HCT116 (cell line): ENCODE results near the gene CTBP2. TPM values are rescaled to one million over a fixed set of nuclear protein-coding genes. Genes with fewer than 3 reads are reported as not detected.

Experiments
- ATAC-seq: fragments of 200-7000 bp; cut with Tn5 transposase; 2 replicates; pipeline ENCODE4 v1.9.1; 2020; ENCODE audit warnings: mild to moderate bottlenecking, moderate library complexity
- BruUV-seq: library from RNA; stranded (reverse); fragments of 400-500 nt; replicated peaks from 2 replicates; lab custom pipeline; 2021; lab: Mats Ljungman, UMichigan
- CTCF ChIA-PET: fragments of 300-600 bp; sonication (Branson Sonifier 250); formaldehyde crosslinking; loops from one replicate; lab custom pipeline; 2021; ENCODE audit warnings: antibody characterized with exemption; lab: Charles Lee
- POLR2A ChIA-PET: fragments of 300-600, 350-600 bp; sonication (Branson Sonifier 250); formaldehyde crosslinking; loops from one replicate; lab custom pipeline; 2021; ENCODE audit warnings: antibody characterized with exemption; lab: Charles Lee
- RAD21 ChIA-PET, 2 experiments: fragments of 300-600 bp; sonication (Branson Sonifier 250); formaldehyde crosslinking; loops; one replicate each; lab custom pipeline; 2023; ENCODE audit warnings: low total read pairs in 2 of 2; ENCODE audit not compliant: uncharacterized antibody in 2 of 2, unreplicated experiment in 2 of 2, low non-redundant PET in 1 of 2; lab: Charles Lee
- DNase-seq: peaks from one replicate; pipeline ENCODE4 v3.0.0-alpha.2; 2010; ENCODE audit warnings: low read depth, low spot score
- H2AFZ ChIP-seq: fragments of 200-600 bp; shearing (Covaris generic), sonication (generic); 2 replicates; pipeline ENCODE4 v1.6.1; 2017; ENCODE audit warnings: low read depth, mixed run types, mixed read lengths, antibody characterized with exemption, low read length; ENCODE audit not compliant: poor library complexity, severe bottlenecking
- H3K27ac ChIP-seq: 2 replicates; pipeline ENCODE4 v1.5.1; 2012; ENCODE audit warnings: low read depth, low read length
- H3K27me3 ChIP-seq: fragments of 200-600 bp; sonication (generic); 2 replicates; pipeline ENCODE4 v1.6.1; 2016; ENCODE audit warnings: mixed run types, low read length, mixed read lengths; ENCODE audit not compliant: insufficient read depth
- H3K36me3 ChIP-seq, 2 experiments: fragments of 200-500 bp in 1 of 2; fragments of 200-600 bp in 1 of 2; sonication (Bioruptor generic) in 1 of 2; sonication (generic) in 1 of 2; 2 replicates each; pipeline versions ENCODE4 v1.5.1 to v1.6.1; 2014 to 2016; ENCODE audit warnings: low read length in 2 of 2, inconsistent platforms in 1 of 2, mixed read lengths in 1 of 2, mixed run types in 1 of 2; ENCODE audit not compliant: insufficient read depth in 2 of 2, control insufficient read depth in 1 of 2
- H3K4me1 ChIP-seq, 2 experiments: fragments of 200-600 bp in 1 of 2; sonication (generic) in 1 of 2; 2 replicates each; pipeline versions ENCODE4 v1.5.1 to v1.6.1; 2012 to 2017; ENCODE audit warnings: low read length in 2 of 2, inconsistent platforms in 1 of 2, mild to moderate bottlenecking in 1 of 2, mixed read lengths in 1 of 2, mixed run types in 1 of 2, moderate library complexity in 1 of 2; ENCODE audit not compliant: insufficient read depth in 2 of 2, control insufficient read depth in 1 of 2
- H3K4me2 ChIP-seq: fragments of 200-600 bp; sonication (generic); 2 replicates; pipeline ENCODE4 v1.6.1; 2017; ENCODE audit warnings: mixed run types, low read length, mixed read lengths
- H3K4me3 ChIP-seq, 2 experiments: fragments of 200-600 bp in 1 of 2; sonication (generic) in 1 of 2; replicated peaks in 1 of 2; 2 replicates each; pipeline ENCODE4 v1.5.1; 2011 to 2016; ENCODE audit warnings: low read length in 2 of 2, control low read depth in 1 of 2, low read depth in 1 of 2, mild to moderate bottlenecking in 1 of 2, mixed read lengths in 1 of 2, mixed run types in 1 of 2
- H3K79me2 ChIP-seq: fragments of 200-600 bp; sonication (generic); 2 replicates; pipeline ENCODE4 v1.6.1; 2017; ENCODE audit warnings: mild to moderate bottlenecking, mixed run types, low read length, moderate library complexity, mixed read lengths; ENCODE audit not compliant: insufficient read depth
- H3K9ac ChIP-seq: fragments of 200-600 bp; sonication (generic); 2 replicates; pipeline ENCODE4 v1.6.1; 2016; ENCODE audit warnings: low read length, mixed read lengths
- H3K9me2 ChIP-seq: fragments of 200-600 bp; sonication (generic), shearing (Covaris generic); 2 replicates; pipeline ENCODE4 v1.6.1; 2017; ENCODE audit warnings: mixed run types, mild to moderate bottlenecking, moderate library complexity; ENCODE audit not compliant: insufficient read depth
- H3K9me3 ChIP-seq, 2 experiments: fragments of 200-500 bp in 1 of 2; fragments of 200-600 bp in 1 of 2; sonication (Bioruptor generic) in 1 of 2; sonication (generic) in 1 of 2; 2 replicates each; pipeline ENCODE4 v1.6.1; 2014 to 2017; ENCODE audit warnings: low read length in 2 of 2, mixed read lengths in 2 of 2, inconsistent platforms in 1 of 2, low read depth in 1 of 2, mild to moderate bottlenecking in 1 of 2, mixed run types in 1 of 2, moderate library complexity in 1 of 2; ENCODE audit not compliant: control insufficient read depth in 1 of 2, insufficient read depth in 1 of 2
- H4K20me1 ChIP-seq: fragments of 200-600 bp; sonication (generic), shearing (Covaris generic); 2 replicates; pipeline ENCODE4 v1.6.1; 2017; ENCODE audit warnings: mixed run types, mild to moderate bottlenecking, moderate library complexity; ENCODE audit not compliant: insufficient read depth
- CTCF ChIP-seq, 3 experiments: fragments of 200-600 bp in 1 of 3; sonication (generic) in 1 of 3; IDR thresholded peaks in 2 of 3; conservative IDR thresholded peaks in 1 of 3; 2 replicates each; pipeline ENCODE4 v1.5.1; 2012 to 2017; ENCODE audit warnings: low read depth in 2 of 3, low read length in 2 of 3, antibody characterized with exemption in 1 of 3, borderline replicate concordance in 1 of 3, control low read depth in 1 of 3, mild to moderate bottlenecking in 1 of 3, mixed read lengths in 1 of 3, mixed run types in 1 of 3, moderate library complexity in 1 of 3; ENCODE audit not compliant: insufficient read depth in 1 of 3
- EZH2 ChIP-seq: fragments of 200-600 bp; sonication (generic); IDR thresholded peaks from 2 replicates; pipeline ENCODE4 v1.6.1; 2017; ENCODE audit warnings: antibody characterized with exemption, mixed run types
- FOSL1 ChIP-seq: IDR thresholded peaks from 2 replicates; pipeline ENCODE4 v1.6.1; 2012; ENCODE audit warnings: low read depth
- JUND ChIP-seq: IDR thresholded peaks from 2 replicates; pipeline ENCODE4 v1.6.1; 2012
- POLR2AphosphoS5 ChIP-seq: IDR thresholded peaks from 2 replicates; pipeline ENCODE4 v1.6.1; 2011; ENCODE audit warnings: mild to moderate bottlenecking, low read depth, low read length, moderate library complexity
- RAD21 ChIP-seq: IDR thresholded peaks from 2 replicates; pipeline ENCODE4 v1.6.1; 2012; ENCODE audit warnings: low read depth, mild to moderate bottlenecking
- SP1 ChIP-seq: IDR thresholded peaks from 2 replicates; pipeline ENCODE4 v1.6.1; 2012; ENCODE audit warnings: low read depth
- SRF ChIP-seq: IDR thresholded peaks from 2 replicates; pipeline ENCODE4 v1.6.1; 2012; ENCODE audit warnings: low read depth
- ZBTB33 ChIP-seq: IDR thresholded peaks from 2 replicates; pipeline ENCODE4 v1.6.1; 2011; ENCODE audit warnings: mild to moderate bottlenecking, low read length, moderate library complexity; ENCODE audit not compliant: insufficient replicate concordance; ENCODE audit errors: extremely low read depth
- intact Hi-C: fragments of 100-400 bp; cut with micrococcal nuclease; formaldehyde crosslinking; loops from 2 replicates; pipeline ENCODE4 v1.10.0; 2022
- total RNA-seq: library from RNA; stranded (reverse); gene quantifications from one replicate; pipeline ENCODE4 v1.2.1, GENCODE V29; 2021; ENCODE audit not compliant: unreplicated experiment
- TF ChIP-seq, protein P1 (sequence below): IDR thresholded peaks from 2 replicates; pipeline ENCODE4 v1.6.1; 2012; ENCODE audit warnings: low read depth

The CTBP2 gene
- total RNA-seq, 1 experiment from 2014 or later = 144 TPM

DNA sequence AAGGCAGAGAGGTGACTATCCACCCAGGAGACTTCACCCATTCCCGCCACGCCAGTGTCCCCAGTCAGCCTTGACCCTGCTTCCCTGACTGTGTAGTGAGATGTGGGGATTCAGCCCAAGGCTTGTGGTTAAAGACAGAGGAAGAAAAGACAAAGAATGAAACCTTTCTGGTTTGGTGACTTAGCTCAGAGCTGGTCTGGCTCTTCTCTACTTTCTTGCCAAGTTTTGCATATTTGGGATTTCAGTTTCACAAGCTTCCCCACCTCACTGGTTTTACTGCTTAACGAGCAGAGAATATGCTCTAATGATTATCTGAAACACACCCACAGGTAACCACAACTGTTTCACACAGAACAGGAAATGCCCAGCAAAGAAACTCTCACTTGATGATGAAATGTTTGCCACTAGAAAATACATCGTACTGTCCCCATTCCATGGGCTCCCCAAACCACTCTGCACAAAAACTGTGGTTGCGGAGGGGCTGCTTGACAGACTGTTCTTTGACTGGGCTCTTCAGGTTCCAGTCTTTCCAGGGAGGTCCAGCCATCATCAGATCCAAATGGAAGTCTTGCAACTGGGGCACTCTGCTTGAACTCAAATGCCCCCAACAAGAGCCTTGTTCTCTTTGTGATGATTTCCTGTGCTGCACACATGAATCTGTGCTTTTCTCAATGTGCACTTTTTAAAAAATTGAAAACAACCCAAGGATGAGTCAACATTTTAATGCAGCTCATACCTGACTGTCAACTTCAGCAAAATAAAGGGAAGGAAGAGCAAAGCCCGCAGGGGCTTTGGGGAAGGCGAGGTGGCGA is 95.5 kb downstream of the CTBP2 start (continued):
- no peak for TF ChIP-seq CTCF (IDR thresholded peaks at IDR 0.05 in 2 of 3, conservative IDR thresholded peaks at IDR 0.05 in 1 of 3; ENCODE audit: borderline replicate concordance in 1 of 3, insufficient read depth in 1 of 3, low read depth in 2 of 3, low read length in 2 of 3)
- TF ChIP-seq SP1 = peak; percentile 97

GRCh38 chr10:125063256-125063925 is 97.0 kb downstream of the CTBP2 start:
- Histone ChIP-seq H3K27me3 (no peaks in the 10 kb centered on the region), H3K79me2 (peaks cover 93% of the 10 kb centered on the region), H3K9ac (no peak overlapping the region), H3K4me1 (peaks cover 49 to 72% of the 10 kb centered on the region in 2 experiments), H3K27ac (no peak overlapping the region), H4K20me1 (peaks cover 8% of the 10 kb centered on the region; the same call in 1 of the 2 replicates), H3K9me2 (no peaks in the 10 kb centered on the region), H3K4me3 (no peak overlapping the region), H3K36me3 (no peaks in the 10 kb centered on the region; a peak in 2 of 4 replicates), H3K4me2 (no peak overlapping the region), H3K9me3 (no peaks in the 10 kb centered on the region), H2AFZ (no peak overlapping the region)
- ChIA-PET POLR2A (interaction anchor here (0.7 kb wide), 1 partner anchor 60 kb away, joined by 4 read pairs; no protein-coding TSS in a partner anchor), CTCF (interaction anchor here (1.2 to 4.5 kb wide), 2 partner anchors 13 to 17 kb away, joined by 3 to 67 read pairs; no protein-coding TSS in a partner anchor), RAD21 (interaction anchor here in 1 of 2 experiments (0.7 kb wide), 1 partner anchor 18 kb away, joined by 3 read pairs; no protein-coding TSS in a partner anchor)
- no TSS peak for BruUV-seq
- DNase-seq (no peak), ATAC-seq (no peak)
- intact Hi-C loops = loop anchor here (5.0 kb wide), 3 partner anchors 59 to 531 kb away; no protein-coding TSS in a partner anchor
- TF ChIP-seq EZH2 (no peak), FOSL1 (no peak), JUND (no peak), SRF (no peak), RAD21 (no peak), CTCF (IDR thresholded peaks at IDR 0.05 in 2 of 3, conservative IDR thresholded peaks at IDR 0.05 in 1 of 3; ENCODE audit: borderline replicate concordance in 1 of 3, insufficient read depth in 1 of 3, low read depth in 2 of 3, low read length in 2 of 3) (no peak), ZBTB33 (no peak), POLR2AphosphoS5 (no peak)
- TF ChIP-seq, protein P1, sequence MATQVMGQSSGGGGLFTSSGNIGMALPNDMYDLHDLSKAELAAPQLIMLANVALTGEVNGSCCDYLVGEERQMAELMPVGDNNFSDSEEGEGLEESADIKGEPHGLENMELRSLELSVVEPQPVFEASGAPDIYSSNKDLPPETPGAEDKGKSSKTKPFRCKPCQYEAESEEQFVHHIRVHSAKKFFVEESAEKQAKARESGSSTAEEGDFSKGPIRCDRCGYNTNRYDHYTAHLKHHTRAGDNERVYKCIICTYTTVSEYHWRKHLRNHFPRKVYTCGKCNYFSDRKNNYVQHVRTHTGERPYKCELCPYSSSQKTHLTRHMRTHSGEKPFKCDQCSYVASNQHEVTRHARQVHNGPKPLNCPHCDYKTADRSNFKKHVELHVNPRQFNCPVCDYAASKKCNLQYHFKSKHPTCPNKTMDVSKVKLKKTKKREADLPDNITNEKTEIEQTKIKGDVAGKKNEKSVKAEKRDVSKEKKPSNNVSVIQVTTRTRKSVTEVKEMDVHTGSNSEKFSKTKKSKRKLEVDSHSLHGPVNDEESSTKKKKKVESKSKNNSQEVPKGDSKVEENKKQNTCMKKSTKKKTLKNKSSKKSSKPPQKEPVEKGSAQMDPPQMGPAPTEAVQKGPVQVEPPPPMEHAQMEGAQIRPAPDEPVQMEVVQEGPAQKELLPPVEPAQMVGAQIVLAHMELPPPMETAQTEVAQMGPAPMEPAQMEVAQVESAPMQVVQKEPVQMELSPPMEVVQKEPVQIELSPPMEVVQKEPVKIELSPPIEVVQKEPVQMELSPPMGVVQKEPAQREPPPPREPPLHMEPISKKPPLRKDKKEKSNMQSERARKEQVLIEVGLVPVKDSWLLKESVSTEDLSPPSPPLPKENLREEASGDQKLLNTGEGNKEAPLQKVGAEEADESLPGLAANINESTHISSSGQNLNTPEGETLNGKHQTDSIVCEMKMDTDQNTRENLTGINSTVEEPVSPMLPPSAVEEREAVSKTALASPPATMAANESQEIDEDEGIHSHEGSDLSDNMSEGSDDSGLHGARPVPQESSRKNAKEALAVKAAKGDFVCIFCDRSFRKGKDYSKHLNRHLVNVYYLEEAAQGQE = no peak
